HL-60 (cell line): ENCODE measurements around the gene CCNK.

ENCODE experiments used
- CTCF ChIP-seq: IDR thresholded peaks from one replicate; pipeline ENCODE4 v1.5.1; 2011; ENCODE audit warnings: low read length, control low read depth, inconsistent platforms; ENCODE audit not compliant: insufficient read depth
- GABPA ChIP-seq: IDR thresholded peaks from 2 replicates; pipeline ENCODE4 v1.6.1; 2012; ENCODE audit warnings: low read depth
- POLR2AphosphoS5 ChIP-seq: IDR thresholded peaks from 2 replicates; pipeline ENCODE4 v1.6.1; 2012; ENCODE audit warnings: low read depth
- REST ChIP-seq: IDR thresholded peaks from 2 replicates; pipeline ENCODE4 v1.6.1; 2012; ENCODE audit warnings: low read depth; ENCODE audit not compliant: insufficient replicate concordance
- SPI1 ChIP-seq: IDR thresholded peaks from 2 replicates; pipeline ENCODE4 v1.6.1; 2012; ENCODE audit warnings: low read depth, mild to moderate bottlenecking, borderline replicate concordance

GRCh38 chr14:99543985-99544384 is 62.8 kb downstream of the CCNK start:
- TF ChIP-seq CTCF (no peak), POLR2AphosphoS5 (no peak), REST (no peak), GABPA (no peak), SPI1 (no peak)
